ENCODE data around the gene FOS. TPM values are rescaled to one million over a fixed set of nuclear protein-coding genes. Genes with fewer than 3 reads are reported as not detected.

FOS gene
- total RNA-seq, 1 donor from 2014 or later, result 9.7 TPM

GRCh38 chr14:75320196-75320595 lies 41.6 kb downstream of the FOS start:
- Histone ChIP-seq H3K27ac (replicated peaks) (no peak overlapping the region), H3K4me3 (no peak overlapping the region), H3K4me1 (peaks cover 6% of the 10 kb centered on the region), H3K9me3 (replicated peaks) (no peaks in the 10 kb centered on the region), H3K27me3 (ENCODE audit: low read depth) (no peaks in the 10 kb centered on the region), H3K36me3 (no peaks in the 10 kb centered on the region)
- intact Hi-C loops (cut with micrococcal nuclease), result no loop called here
- DNase-seq, result no peak
- TF ChIP-seq CTCF (IDR thresholded peaks at IDR 0.05; ENCODE audit: borderline replicate concordance), result no peak

- Histone ChIP-seq H3K36me3 (no peaks in the 10 kb centered on the region), H3K9me3 (replicated peaks) (no peaks in the 10 kb centered on the region), H3K4me1 (no peaks in the 10 kb centered on the region), H3K4me3 (no peak overlapping the region), H3K27me3 (ENCODE audit: low read depth) (no peaks in the 10 kb centered on the region), H3K27ac (replicated peaks) (no peak overlapping the region)
- no peak for TF ChIP-seq CTCF (IDR thresholded peaks at IDR 0.05; ENCODE audit: borderline replicate concordance)
- no peak for DNase-seq
- intact Hi-C loops (cut with micrococcal nuclease), result no loop called here
Measured at GRCh38 chr14:75322746-75323145, 44.1 kb downstream of the FOS start.

GRCh38 chr14:75323571-75323970 lies 44.9 kb downstream of the FOS start:
- intact Hi-C loops (cut with micrococcal nuclease), result no loop called here
- Histone ChIP-seq H3K4me1 (no peaks in the 10 kb centered on the region), H3K36me3 (no peaks in the 10 kb centered on the region), H3K27ac (replicated peaks) (no peak overlapping the region), H3K9me3 (replicated peaks) (no peaks in the 10 kb centered on the region), H3K27me3 (ENCODE audit: low read depth) (no peaks in the 10 kb centered on the region), H3K4me3 (no peak overlapping the region)
- TF ChIP-seq CTCF (IDR thresholded peaks at IDR 0.05; ENCODE audit: borderline replicate concordance), result no peak
- no peak for DNase-seq

- intact Hi-C loops (cut with micrococcal nuclease), result no loop called here
- no peak for DNase-seq
- H3K27ac ChIP-seq (replicated peaks), result no peak overlapping the region
- H3K4me1 ChIP-seq, result no peaks in the 10 kb centered on the region
- no peak overlapping the region for H3K4me3 ChIP-seq
- TF ChIP-seq CTCF (IDR thresholded peaks at IDR 0.05; ENCODE audit: borderline replicate concordance), result no peak
- no peaks in the 10 kb centered on the region for H3K36me3 ChIP-seq
- H3K9me3 ChIP-seq (replicated peaks), result no peaks in the 10 kb centered on the region
- no peaks in the 10 kb centered on the region for H3K27me3 ChIP-seq (ENCODE audit: low read depth)
Measured at GRCh38 chr14:75328558-75329155, 50.0 kb downstream of the FOS start.

- no peaks in the 10 kb centered on the region for H3K36me3 ChIP-seq
- DNase-seq, result no peak
- no peaks in the 10 kb centered on the region for H3K9me3 ChIP-seq (replicated peaks)
- H3K4me1 ChIP-seq, result peaks cover 2% of the 10 kb centered on the region
- TF ChIP-seq CTCF (IDR thresholded peaks at IDR 0.05; ENCODE audit: borderline replicate concordance), result no peak
- no peak overlapping the region for H3K27ac ChIP-seq (replicated peaks)
- no peak overlapping the region for H3K4me3 ChIP-seq
- no peaks in the 10 kb centered on the region for H3K27me3 ChIP-seq (ENCODE audit: low read depth)
- intact Hi-C loops (cut with micrococcal nuclease), result no loop called here
Measured at GRCh38 chr14:75329369-75329768, 50.7 kb downstream of the FOS start.

Data from left ventricle myocardium inferior (tissue), 1 donor.